MM.1S (cell line): ENCODE measurements around the gene GYS2.

Source experiments
- CTCF ChIP-seq: fragments of 300-600 bp; sonication (generic); IDR thresholded peaks from 2 replicates; pipeline ENCODE4 v1.5.1; 2016; ENCODE audit warnings: antibody characterized with exemption, low read length, mixed read lengths
- EZH2 ChIP-seq: fragments of 300-600 bp; sonication (generic); optimal IDR thresholded peaks from 2 replicates; pipeline ENCODE3; 2017; ENCODE audit warnings: low read depth, mild to moderate bottlenecking, antibody characterized with exemption, low read length, mixed read lengths

DNA sequence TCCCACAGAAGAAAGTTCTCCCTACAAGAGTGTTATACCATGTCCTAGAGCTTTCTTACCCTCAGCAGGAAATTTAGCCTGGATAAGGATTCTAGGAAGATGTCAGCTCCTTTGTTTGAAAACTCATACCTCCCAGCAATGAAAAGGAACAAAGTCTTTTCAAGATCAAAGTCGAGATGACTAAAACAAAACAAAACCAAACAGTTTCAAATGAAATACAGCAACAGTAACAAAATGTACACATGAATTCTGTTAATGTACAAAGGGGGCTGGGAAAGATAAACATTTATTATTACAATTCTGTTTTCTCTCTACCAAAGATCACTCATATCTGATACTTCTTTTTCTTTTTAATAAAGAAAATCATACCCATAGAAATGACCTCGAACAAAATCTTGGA lies 41.8 kb downstream of the GYS2 start:
- TF ChIP-seq CTCF: no peak
- no peak for TF ChIP-seq EZH2
